Measurements from ENCODE around the gene DNAI2. TPM values are rescaled to one million over a fixed set of nuclear protein-coding genes. Genes with fewer than 3 reads are reported as not detected.

The DNAI2 gene
- total RNA-seq, 1 donor from 2014 or later = not detected

- DNase-seq (no peak), ATAC-seq (no peak)
- peaks cover 8% of the 10 kb centered on the region for H3K4me1 ChIP-seq
- no peak overlapping the region for H3K4me3 ChIP-seq
- intact Hi-C loops (cut with DNase I) = no loop called here
- H3K9me3 ChIP-seq = no peaks in the 10 kb centered on the region
- no peak for TF ChIP-seq CTCF (IDR thresholded peaks at IDR 0.05)
- H3K36me3 ChIP-seq = no peaks in the 10 kb centered on the region
- H3K27ac ChIP-seq = no peak overlapping the region
- H3K27me3 ChIP-seq = peaks cover 7% of the 10 kb centered on the region
Measured at GRCh38 chr17:74270333-74270732, 3.7 kb upstream of the DNAI2 start.

- intact Hi-C loops (cut with DNase I) = no loop called here
- TF ChIP-seq CTCF (IDR thresholded peaks at IDR 0.05) = no peak
- ATAC-seq = peak; percentile 9
- Histone ChIP-seq H3K36me3 (no peaks in the 10 kb centered on the region), H3K27me3 (peaks cover 7% of the 10 kb centered on the region), H3K4me3 (no peak overlapping the region), H3K9me3 (no peaks in the 10 kb centered on the region), H3K4me1 (peaks cover 10% of the 10 kb centered on the region), H3K27ac (no peak overlapping the region)
- DNase-seq = no peak
Measured at GRCh38 chr17:74271281-74271680, 2.8 kb upstream of the DNAI2 start.

GRCh38 chr17:74271901-74272561 lies 2.0 kb upstream of the DNAI2 start:
- peak; percentile 44 for ATAC-seq
- H3K4me3 ChIP-seq = no peak overlapping the region
- peak; percentile 82 for DNase-seq

GRCh38 chr17:74272731-74273201 lies 1.3 kb upstream of the DNAI2 start:
- ATAC-seq (no peak), DNase-seq (no peak)
- Histone ChIP-seq H3K4me1 (peaks cover 13% of the 10 kb centered on the region), H3K27me3 (peaks cover 7% of the 10 kb centered on the region), H3K4me3 (no peak overlapping the region), H3K27ac (no peak overlapping the region), H3K36me3 (no peaks in the 10 kb centered on the region), H3K9me3 (no peaks in the 10 kb centered on the region)
- TF ChIP-seq CTCF (IDR thresholded peaks at IDR 0.05) = no peak
- intact Hi-C loops (cut with DNase I) = no loop called here

More at GRCh38 chr17:74271901-74272561, 2.0 kb upstream of the DNAI2 start:
- no peak for TF ChIP-seq CTCF (IDR thresholded peaks at IDR 0.05)
- H3K27me3 ChIP-seq = peaks cover 7% of the 10 kb centered on the region
- no peaks in the 10 kb centered on the region for H3K36me3 ChIP-seq
- no peak overlapping the region for H3K27ac ChIP-seq
- peaks cover 13% of the 10 kb centered on the region for H3K4me1 ChIP-seq
- no peaks in the 10 kb centered on the region for H3K9me3 ChIP-seq
- intact Hi-C loops (cut with DNase I) = no loop called here

GRCh38 chr17:74274709-74275340 lies 791 bp downstream of the DNAI2 start:
- Histone ChIP-seq H3K9me3 (no peaks in the 10 kb centered on the region), H3K27ac (no peak overlapping the region), H3K27me3 (peaks cover 7% of the 10 kb centered on the region), H3K4me3 (no peak overlapping the region), H3K36me3 (no peaks in the 10 kb centered on the region), H3K4me1 (peaks cover 13% of the 10 kb centered on the region)
- no peak for TF ChIP-seq CTCF (IDR thresholded peaks at IDR 0.05)
- intact Hi-C loops (cut with DNase I) = no loop called here
- ATAC-seq (peak; percentile 32), DNase-seq (no peak)
